Activated naive CD8-positive, alpha-beta T cell treated with anti-CD3 and anti-CD28 coated beads, Interleukin-2, amount 10 ng/mL, durations not matched to agents 7 days and 5 days (primary cell): ENCODE data around the gene ARPP21. TPM values are rescaled to one million over a fixed set of nuclear protein-coding genes. Genes with fewer than 3 reads are reported as not detected.

ENCODE experiments used
- ATAC-seq: fragments of 150-1000 bp; cut with Tn5 transposase; one replicate; pipeline ENCODE4 v1.10.0; 2021; ENCODE audit warnings: low read depth, moderate library complexity
- POLR2A ChIA-PET: fragments of 350-600 bp; sonication (Branson Sonifier 250); formaldehyde crosslinking; loops from one replicate; lab custom pipeline; 2021; ENCODE audit warnings: antibody characterized with exemption; lab: Charles Lee
- DNase-seq: peaks from one replicate; pipeline ENCODE4 v3.0.0; 2021
- H3K27ac Mint-ChIP-seq: one replicate; pipeline ENCODE4 v1.8.0; 2022; ENCODE audit warnings: mild to moderate bottlenecking, mixed read lengths
- H3K27me3 Mint-ChIP-seq: one replicate; pipeline ENCODE4 v1.8.0; 2022; ENCODE audit warnings: mild to moderate bottlenecking, moderate library complexity, mixed read lengths
- H3K36me3 Mint-ChIP-seq: one replicate; pipeline ENCODE4 v1.8.0; 2021; ENCODE audit warnings: mild to moderate bottlenecking, mixed read lengths
- H3K4me1 Mint-ChIP-seq: one replicate; pipeline ENCODE4 v1.8.0; 2021; ENCODE audit warnings: mixed read lengths
- H3K4me3 Mint-ChIP-seq: one replicate; pipeline ENCODE4 v1.8.0; 2022; ENCODE audit warnings: mild to moderate bottlenecking, moderate library complexity, mixed read lengths
- H3K9me3 Mint-ChIP-seq: one replicate; pipeline ENCODE4 v1.8.0; 2021; ENCODE audit warnings: mixed read lengths
- total RNA-seq, 2 experiments: library from RNA; stranded (reverse); gene quantifications; one replicate each; pipeline ENCODE4 v1.2.3, GENCODE V29; 2021

ARPP21 gene
- total RNA-seq, 2 experiments from 2014 or later, result not detected

DNA sequence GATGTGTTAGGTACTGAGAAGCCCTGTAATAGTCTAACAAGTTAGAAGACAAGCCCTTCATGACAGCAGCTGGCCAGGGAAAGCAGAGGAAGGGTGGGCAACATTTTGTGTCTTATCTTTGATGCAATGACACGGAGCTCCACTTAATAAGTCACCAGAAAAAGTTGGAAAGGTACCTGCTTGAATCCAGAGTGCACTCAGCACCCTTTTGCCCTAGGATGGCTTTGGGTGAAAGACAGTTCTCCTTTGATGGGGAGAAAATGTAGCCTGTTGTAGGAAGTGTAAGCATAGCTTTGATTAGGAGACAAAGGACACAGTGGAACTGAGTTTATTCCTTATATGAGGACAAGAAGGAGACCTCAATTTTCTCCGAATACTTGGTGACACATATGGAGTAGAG, 137.0 kb downstream of the ARPP21 start:
- Mint-ChIP-seq H3K4me1 (no peaks in the 10 kb centered on the region), H3K36me3 (no peaks in the 10 kb centered on the region), H3K9me3 (no peaks in the 10 kb centered on the region), H3K27me3 (no peaks in the 10 kb centered on the region), H3K4me3 (no peak overlapping the region), H3K27ac (no peak overlapping the region)
- no peak for ATAC-seq
- POLR2A ChIA-PET, result no interaction called here
- DNase-seq, result no peak

DNA sequence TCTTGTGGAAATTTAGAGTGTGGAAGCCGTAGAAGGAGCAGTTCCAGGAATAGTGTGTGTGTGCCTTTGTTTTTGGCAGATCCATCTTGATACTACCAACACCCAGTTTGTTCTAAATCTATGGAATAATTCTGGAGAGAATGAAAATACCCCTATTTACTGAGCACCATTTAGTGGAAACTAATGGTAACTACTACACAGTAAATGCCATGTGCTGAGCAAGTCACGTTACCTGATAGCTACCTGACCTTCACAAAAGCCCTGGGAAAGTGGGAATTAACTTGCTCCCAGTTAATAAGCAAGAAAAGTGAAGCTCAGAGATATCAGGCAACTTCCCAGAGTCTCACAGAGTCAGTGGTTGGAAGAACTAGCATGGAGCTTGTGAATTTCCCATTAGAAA, 137.7 kb downstream of the ARPP21 start:
- Mint-ChIP-seq H3K27ac (no peak overlapping the region), H3K4me1 (no peaks in the 10 kb centered on the region), H3K27me3 (no peaks in the 10 kb centered on the region), H3K9me3 (no peaks in the 10 kb centered on the region), H3K36me3 (no peaks in the 10 kb centered on the region), H3K4me3 (no peak overlapping the region)
- no peak for DNase-seq
- no peak for ATAC-seq
- POLR2A ChIA-PET, result no interaction called here

DNA sequence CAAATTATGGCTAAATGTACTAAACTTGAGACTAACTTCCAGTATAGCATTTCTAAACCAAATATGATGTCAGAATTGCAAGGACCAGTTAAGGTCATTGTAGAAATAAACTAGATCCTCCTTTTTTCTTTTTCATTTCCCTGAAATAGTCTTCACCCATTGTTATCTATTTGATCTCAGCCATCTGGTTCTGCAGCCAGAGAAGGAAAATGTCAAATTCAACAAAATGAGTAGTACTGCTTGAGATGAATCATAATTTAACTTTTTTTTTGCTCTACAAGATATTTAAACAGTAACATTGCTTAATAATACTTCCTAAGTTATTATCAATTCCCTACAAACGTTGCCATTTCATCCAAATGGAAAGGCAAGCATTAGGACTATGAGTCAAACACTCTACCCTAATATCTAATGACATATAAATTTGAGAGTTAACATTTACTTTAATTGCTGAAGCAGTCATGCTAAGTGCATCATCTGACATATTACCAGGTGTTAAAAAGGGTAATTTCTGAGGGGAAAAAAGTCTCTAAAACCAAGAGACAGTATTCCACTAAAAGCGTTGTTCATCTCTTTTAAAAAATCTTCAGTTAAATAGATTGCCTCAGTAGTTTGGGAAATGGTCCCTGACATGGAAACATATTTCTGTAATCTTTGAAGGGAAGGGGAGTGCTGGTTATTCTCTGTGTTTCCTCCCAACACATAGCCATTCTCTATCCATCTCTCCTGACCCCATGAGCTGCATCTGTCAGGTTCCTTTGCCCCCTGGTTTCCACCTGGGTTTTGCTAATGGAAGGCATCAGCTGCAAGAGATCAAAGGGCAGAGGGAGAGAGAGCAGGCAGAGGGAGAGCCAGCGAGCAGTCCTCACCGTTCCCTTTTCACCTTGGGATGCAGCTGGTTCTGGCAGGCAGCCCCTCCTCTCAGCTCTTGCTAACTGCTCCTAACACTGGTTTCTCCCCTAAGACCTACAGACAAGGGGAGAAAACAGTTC, 138.5 kb downstream of the ARPP21 start:
- Mint-ChIP-seq H3K4me1 (no peaks in the 10 kb centered on the region), H3K9me3 (no peaks in the 10 kb centered on the region), H3K36me3 (no peaks in the 10 kb centered on the region), H3K27me3 (no peaks in the 10 kb centered on the region), H3K27ac (no peak overlapping the region), H3K4me3 (no peak overlapping the region)
- DNase-seq (no peak), ATAC-seq (no peak)
- POLR2A ChIA-PET, result no interaction called here

DNA sequence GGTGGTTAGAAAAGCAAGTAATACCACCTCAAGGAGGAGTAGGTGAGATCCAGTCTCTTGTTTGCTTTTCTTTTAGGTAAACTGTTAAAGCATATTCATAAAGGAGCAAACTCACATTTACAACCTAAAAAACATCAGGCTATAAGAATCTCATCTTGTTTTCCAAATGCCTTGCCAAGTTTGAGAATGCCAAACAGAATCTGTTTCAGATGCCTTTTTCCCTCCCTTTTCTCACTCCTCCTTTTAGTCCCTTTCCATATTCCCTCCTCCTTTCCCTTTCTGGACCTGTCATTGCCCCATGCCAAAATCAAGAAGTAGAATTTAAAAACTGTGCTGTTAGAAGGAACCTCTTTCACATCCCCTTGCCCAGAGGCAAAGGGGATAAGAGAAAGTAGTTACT, 140.3 kb downstream of the ARPP21 start:
- H3K27ac Mint-ChIP-seq, result no peak overlapping the region
- H3K36me3 Mint-ChIP-seq, result no peaks in the 10 kb centered on the region
- H3K27me3 Mint-ChIP-seq, result no peaks in the 10 kb centered on the region
- DNase-seq, result no peak
- ATAC-seq, result no peak
- POLR2A ChIA-PET, result no interaction called here
- no peaks in the 10 kb centered on the region for H3K9me3 Mint-ChIP-seq
- H3K4me1 Mint-ChIP-seq, result no peaks in the 10 kb centered on the region
- no peak overlapping the region for H3K4me3 Mint-ChIP-seq

DNA sequence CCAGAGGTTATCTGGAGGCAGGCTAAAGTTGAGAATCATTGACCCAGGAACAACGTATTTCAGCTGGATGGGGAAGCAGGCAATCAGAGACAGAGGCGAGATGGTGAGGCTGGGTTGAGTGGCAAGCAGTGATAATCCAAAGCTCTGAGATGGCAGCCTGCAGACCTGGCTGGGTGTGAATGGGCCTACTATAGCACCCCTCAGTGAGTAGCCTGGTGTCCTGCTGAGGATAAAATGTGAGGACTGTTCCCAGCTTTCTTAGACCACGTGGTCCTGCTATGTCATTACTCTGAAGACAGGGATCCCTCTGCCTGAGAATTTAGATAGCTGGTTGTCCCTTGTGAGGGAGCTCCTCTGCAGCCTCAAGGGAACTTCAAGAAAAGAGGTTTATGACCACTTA, 141.5 kb downstream of the ARPP21 start:
- Mint-ChIP-seq H3K27me3 (no peaks in the 10 kb centered on the region), H3K27ac (no peak overlapping the region), H3K4me3 (no peak overlapping the region), H3K36me3 (no peaks in the 10 kb centered on the region), H3K9me3 (no peaks in the 10 kb centered on the region), H3K4me1 (no peaks in the 10 kb centered on the region)
- POLR2A ChIA-PET, result no interaction called here
- no peak for ATAC-seq
- no peak for DNase-seq

DNA sequence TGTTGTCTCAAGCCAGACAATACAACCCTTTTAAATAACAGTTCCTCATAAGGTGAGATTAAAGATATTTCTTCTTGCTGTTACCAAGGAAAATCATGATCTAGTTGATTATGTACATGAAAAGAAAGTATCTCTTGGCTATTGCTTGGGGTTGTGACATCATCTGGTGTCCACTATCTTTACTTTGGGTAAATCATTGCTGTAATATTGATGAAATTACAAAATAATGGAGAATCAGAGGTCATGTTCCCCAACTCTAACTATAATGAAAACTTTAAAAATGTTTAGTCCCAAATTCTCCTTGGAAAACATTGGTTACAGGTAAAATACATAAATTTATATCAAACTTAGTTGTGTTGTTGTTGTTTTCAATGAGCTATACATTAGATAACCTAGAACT, 142.2 kb downstream of the ARPP21 start:
- Mint-ChIP-seq H3K9me3 (no peaks in the 10 kb centered on the region), H3K4me3 (no peak overlapping the region), H3K27me3 (no peaks in the 10 kb centered on the region), H3K27ac (no peak overlapping the region), H3K4me1 (no peaks in the 10 kb centered on the region), H3K36me3 (no peaks in the 10 kb centered on the region)
- ATAC-seq (no peak), DNase-seq (no peak)
- POLR2A ChIA-PET, result no interaction called here

DNA sequence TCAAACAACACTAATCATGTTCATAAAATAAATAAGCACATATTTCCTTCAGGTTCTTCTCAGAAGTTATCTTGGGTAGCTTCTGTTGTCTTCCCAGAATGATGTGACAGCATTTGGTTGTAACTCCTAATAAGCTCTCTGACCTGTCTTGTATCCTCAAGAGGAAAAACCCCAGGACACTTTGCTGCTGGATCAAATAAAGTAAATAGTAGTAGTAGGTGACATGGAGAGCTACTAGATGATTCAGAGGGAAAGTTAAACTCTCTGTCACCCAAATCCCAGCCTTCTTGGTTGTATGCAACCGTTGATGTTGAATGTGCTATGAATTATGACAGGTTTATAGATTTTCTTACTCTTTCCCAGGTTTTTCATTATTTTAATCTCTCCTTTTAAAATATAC, 143.0 kb downstream of the ARPP21 start:
- no peak overlapping the region for H3K27ac Mint-ChIP-seq
- POLR2A ChIA-PET, result no interaction called here
- no peak overlapping the region for H3K4me3 Mint-ChIP-seq
- no peaks in the 10 kb centered on the region for H3K27me3 Mint-ChIP-seq
- DNase-seq (no peak), ATAC-seq (no peak)
- no peaks in the 10 kb centered on the region for H3K4me1 Mint-ChIP-seq
- H3K36me3 Mint-ChIP-seq, result no peaks in the 10 kb centered on the region
- H3K9me3 Mint-ChIP-seq, result no peaks in the 10 kb centered on the region

DNA sequence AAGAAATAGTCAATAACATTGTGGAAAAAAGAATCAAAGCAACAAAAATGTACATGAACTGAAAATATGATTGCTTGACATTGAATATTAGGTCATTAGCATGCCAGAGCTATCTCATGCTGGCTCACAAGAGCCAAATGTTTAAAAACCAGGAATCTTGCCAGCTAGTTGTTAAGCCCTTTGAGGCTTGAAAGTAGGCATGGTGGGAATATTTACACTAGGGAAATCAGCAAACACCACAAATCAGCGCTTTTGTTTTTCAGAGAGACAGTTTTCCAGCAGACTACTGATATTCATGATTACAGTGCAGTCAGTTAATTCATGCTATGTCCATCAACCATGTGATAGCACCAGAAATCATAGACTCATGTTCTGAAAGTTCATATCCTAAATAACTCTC, 144.8 kb downstream of the ARPP21 start:
- Mint-ChIP-seq H3K9me3 (no peaks in the 10 kb centered on the region), H3K27ac (no peak overlapping the region), H3K27me3 (no peaks in the 10 kb centered on the region), H3K4me1 (no peaks in the 10 kb centered on the region), H3K36me3 (no peaks in the 10 kb centered on the region), H3K4me3 (no peak overlapping the region)
- POLR2A ChIA-PET, result no interaction called here
- no peak for DNase-seq
- ATAC-seq, result no peak

DNA sequence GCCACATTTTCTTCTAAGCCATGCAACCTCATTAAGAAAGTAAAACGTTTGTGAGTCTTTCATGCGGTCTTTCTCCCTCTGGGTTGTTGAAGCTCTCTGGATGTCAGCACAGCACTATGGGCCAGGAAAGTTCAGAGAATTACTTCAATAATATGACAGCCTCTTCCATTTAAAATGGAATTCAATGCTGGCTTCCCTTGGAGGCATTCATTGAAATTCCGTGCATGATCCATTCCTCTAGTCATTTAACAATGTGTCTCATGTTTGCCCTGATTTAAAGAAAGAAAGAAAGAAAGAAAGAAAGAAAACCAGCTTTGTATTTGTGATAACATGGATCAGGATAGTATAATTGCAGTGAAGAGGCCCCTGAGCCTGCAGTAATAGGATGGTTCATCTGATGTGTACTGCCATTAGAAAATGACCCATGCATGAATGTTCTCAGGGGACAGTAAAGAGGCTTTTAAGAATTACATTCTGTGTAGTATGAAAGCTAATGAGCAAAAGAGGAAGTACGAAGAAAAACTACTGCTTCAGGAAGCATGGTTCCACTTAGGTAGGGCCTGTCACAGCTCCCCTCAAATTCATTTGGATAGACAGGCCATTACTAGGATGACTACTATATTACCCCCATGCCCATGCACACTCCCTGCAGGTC, 146.0 kb downstream of the ARPP21 start:
- Mint-ChIP-seq H3K36me3 (no peaks in the 10 kb centered on the region), H3K4me3 (no peak overlapping the region), H3K27ac (no peak overlapping the region), H3K4me1 (no peaks in the 10 kb centered on the region), H3K27me3 (no peaks in the 10 kb centered on the region), H3K9me3 (no peaks in the 10 kb centered on the region)
- ATAC-seq, result no peak
- POLR2A ChIA-PET, result no interaction called here
- no peak for DNase-seq

DNA sequence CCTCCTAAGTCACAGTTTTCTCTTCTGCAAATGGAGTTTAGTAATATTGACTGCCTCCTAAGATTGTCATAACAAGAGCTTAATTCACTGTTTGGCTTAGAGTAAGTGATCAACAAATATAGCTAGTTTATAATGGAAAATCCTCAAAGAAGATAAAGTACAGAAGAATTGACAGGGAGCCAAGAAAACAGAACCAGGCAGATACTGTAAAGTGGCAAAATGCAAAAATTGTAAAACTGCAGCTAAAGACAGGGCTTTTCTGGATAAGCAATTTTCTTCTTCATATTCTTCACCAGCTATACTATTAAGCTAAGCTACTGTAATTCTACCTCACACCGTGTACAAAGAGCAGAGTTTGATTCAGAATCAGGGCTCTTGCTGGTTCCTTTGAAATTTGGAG, 148.6 kb downstream of the ARPP21 start:
- Mint-ChIP-seq H3K27me3 (no peaks in the 10 kb centered on the region), H3K27ac (no peak overlapping the region), H3K9me3 (no peaks in the 10 kb centered on the region), H3K4me1 (no peaks in the 10 kb centered on the region), H3K4me3 (no peak overlapping the region), H3K36me3 (no peaks in the 10 kb centered on the region)
- no peak for DNase-seq
- POLR2A ChIA-PET, result no interaction called here
- ATAC-seq, result no peak

DNA sequence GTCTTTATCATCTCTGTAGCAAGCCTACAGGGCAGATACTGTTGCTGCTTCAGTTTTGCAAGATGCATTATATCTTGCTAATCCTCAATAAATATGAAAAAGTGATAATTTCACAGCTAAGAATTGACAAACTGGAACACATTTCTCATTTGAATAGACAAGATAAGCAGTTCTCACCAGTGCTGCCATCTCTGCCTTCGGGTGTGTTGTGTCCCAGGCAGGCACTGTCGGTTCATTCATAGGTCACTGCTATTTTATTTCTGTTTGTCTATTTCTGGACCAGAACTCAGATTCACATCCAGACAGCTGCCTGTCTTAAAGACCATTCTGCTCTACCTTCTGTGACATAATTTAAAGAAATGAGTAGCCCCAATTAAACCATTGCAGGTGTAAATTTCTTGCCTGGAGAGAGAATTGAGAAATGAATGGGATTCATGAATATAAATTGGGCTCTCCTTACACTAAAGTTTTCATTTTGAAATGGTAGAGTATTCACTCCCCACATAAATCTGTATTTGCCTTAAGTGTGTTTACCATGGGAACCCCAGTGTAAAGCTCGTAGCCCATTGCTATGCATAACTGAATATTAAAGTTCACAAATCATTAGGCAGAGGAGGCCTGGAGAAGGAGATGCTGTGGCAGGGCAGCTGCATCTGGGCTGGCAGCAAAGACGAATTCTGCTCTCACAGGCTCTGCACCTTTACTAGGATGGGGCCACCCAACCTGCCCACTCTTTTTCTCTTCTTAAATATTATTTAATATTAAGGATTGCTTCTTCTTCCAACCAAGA, 149.9 kb downstream of the ARPP21 start:
- ATAC-seq (no peak), DNase-seq (no peak)
- Mint-ChIP-seq H3K9me3 (no peaks in the 10 kb centered on the region), H3K4me1 (no peaks in the 10 kb centered on the region), H3K27me3 (no peaks in the 10 kb centered on the region), H3K36me3 (no peaks in the 10 kb centered on the region), H3K4me3 (no peak overlapping the region), H3K27ac (no peak overlapping the region)
- POLR2A ChIA-PET, result no interaction called here

DNA sequence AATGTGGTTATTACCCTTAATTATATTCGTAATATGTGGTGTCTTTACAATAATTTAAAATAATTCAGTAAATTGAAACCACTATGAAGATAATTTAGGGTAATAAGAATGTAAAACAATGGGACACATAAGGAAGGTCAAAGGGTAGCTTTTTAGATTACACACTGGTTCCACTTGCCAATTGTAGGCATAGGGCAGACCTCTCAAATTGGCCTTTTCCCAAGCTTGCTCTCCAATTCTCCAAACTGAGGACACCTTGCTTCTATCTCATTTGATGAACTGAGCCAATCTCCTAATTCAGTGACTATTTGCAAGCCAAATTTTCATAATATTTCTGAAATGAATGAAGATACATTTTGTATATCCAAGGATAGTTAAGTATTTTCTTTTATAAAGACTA, 151.4 kb downstream of the ARPP21 start:
- POLR2A ChIA-PET, result no interaction called here
- DNase-seq, result no peak

DNA sequence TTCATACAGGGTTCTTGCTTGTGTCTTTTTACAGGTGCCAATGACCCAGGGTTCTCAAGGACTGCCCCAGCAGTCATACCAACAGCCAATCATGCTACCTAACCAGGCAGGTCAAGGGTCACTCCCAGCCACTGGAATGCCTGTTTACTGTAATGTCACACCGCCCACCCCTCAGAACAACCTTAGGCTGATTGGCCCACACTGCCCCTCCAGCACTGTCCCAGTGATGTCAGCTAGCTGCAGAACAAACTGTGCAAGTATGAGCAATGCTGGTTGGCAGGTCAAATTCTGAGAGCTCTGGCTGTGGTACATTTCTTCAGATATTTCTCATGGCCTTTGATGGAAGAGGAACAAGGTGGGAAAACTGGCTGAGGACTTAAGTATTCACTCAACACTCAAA, 154.3 kb downstream of the ARPP21 start:
- H3K27ac Mint-ChIP-seq, result no peak overlapping the region
- DNase-seq, result no peak
- no peaks in the 10 kb centered on the region for H3K36me3 Mint-ChIP-seq
- no peaks in the 10 kb centered on the region for H3K27me3 Mint-ChIP-seq
- H3K9me3 Mint-ChIP-seq, result no peaks in the 10 kb centered on the region
- no peak overlapping the region for H3K4me3 Mint-ChIP-seq
- no peak for ATAC-seq
- H3K4me1 Mint-ChIP-seq, result no peaks in the 10 kb centered on the region
- POLR2A ChIA-PET, result no interaction called here

More for the DNA sequence above, 151.4 kb downstream of the ARPP21 start:
- no peaks in the 10 kb centered on the region for H3K4me1 Mint-ChIP-seq
- H3K27ac Mint-ChIP-seq, result no peak overlapping the region
- H3K36me3 Mint-ChIP-seq, result no peaks in the 10 kb centered on the region
- no peak for ATAC-seq
- H3K4me3 Mint-ChIP-seq, result no peak overlapping the region
- H3K27me3 Mint-ChIP-seq, result no peaks in the 10 kb centered on the region
- H3K9me3 Mint-ChIP-seq, result no peaks in the 10 kb centered on the region
